GM23338 (cell line): Measurements from ENCODE around the gene NCF2. TPM values are rescaled to one million over a fixed set of nuclear protein-coding genes. Genes with fewer than 3 reads are reported as not detected.

Experiments
- ATAC-seq: fragments of 200-7000 bp; cut with Tn5 transposase; 3 replicates; pipeline ENCODE4 v1.9.1; 2020
- DNase-seq: peaks from one replicate; pipeline ENCODE4 v3.0.0-alpha.2; 2015; ENCODE audit warnings: low spot score
- H2AFZ ChIP-seq: fragments of 200-600 bp; sonication (generic); 2 replicates; pipeline ENCODE4 v1.8.0; 2016; ENCODE audit warnings: antibody characterized with exemption, mild to moderate bottlenecking, moderate library complexity
- H3F3A ChIP-seq: fragments of 200-600 bp; sonication (generic); replicated peaks from 2 replicates; pipeline ENCODE4 v1.8.0; 2017; ENCODE audit warnings: antibody characterized with exemption, mixed run types, low read depth
- H3K27ac ChIP-seq: fragments of 200-600 bp; sonication (generic); 2 replicates; pipeline ENCODE4 v1.6.1; 2016; ENCODE audit warnings: low read depth
- H3K27me3 ChIP-seq: fragments of 200-600 bp; sonication (generic); 2 replicates; pipeline ENCODE4 v1.8.0; 2016; ENCODE audit warnings: mild to moderate bottlenecking, mixed run types, moderate library complexity; ENCODE audit not compliant: insufficient read depth
- H3K36me3 ChIP-seq: fragments of 200-600 bp; sonication (generic); 2 replicates; pipeline ENCODE4 v1.8.0; 2016; ENCODE audit warnings: mild to moderate bottlenecking; ENCODE audit not compliant: insufficient read depth
- H3K4me1 ChIP-seq: fragments of 200-600 bp; sonication (generic); 2 replicates; pipeline ENCODE4 v1.8.0; 2016; ENCODE audit warnings: mild to moderate bottlenecking, moderate library complexity; ENCODE audit not compliant: insufficient read depth
- H3K4me2 ChIP-seq: fragments of 200-600 bp; sonication (generic); 2 replicates; pipeline ENCODE4 v1.7.1; 2017; ENCODE audit warnings: mixed run types
- H3K4me3 ChIP-seq: fragments of 200-600 bp; sonication (generic); 2 replicates; pipeline ENCODE4 v1.6.1; 2016; ENCODE audit warnings: mixed run types
- H3K79me2 ChIP-seq: fragments of 200-600 bp; sonication (generic); replicated peaks from 2 replicates; pipeline ENCODE4 v1.8.0; 2017; ENCODE audit warnings: mild to moderate bottlenecking; ENCODE audit not compliant: insufficient read depth
- H3K9me2 ChIP-seq: fragments of 200-600 bp; sonication (generic); 2 replicates; pipeline ENCODE4 v1.8.0; 2017; ENCODE audit not compliant: insufficient read depth
- H4K20me1 ChIP-seq: fragments of 200-600 bp; sonication (generic); replicated peaks from 2 replicates; pipeline ENCODE4 v1.8.0; 2017; ENCODE audit warnings: mild to moderate bottlenecking; ENCODE audit not compliant: insufficient read depth
- H3K27ac Mint-ChIP-seq: 2 replicates; pipeline ENCODE4 v1.8.0; 2020; ENCODE audit warnings: inconsistent platforms, mild to moderate bottlenecking, moderate library complexity, mixed read lengths
- H3K27me3 Mint-ChIP-seq: 3 replicates; pipeline ENCODE4 v1.8.0; 2022; ENCODE audit warnings: low read depth, mild to moderate bottlenecking, moderate library complexity, mixed read lengths, inconsistent platforms; ENCODE audit not compliant: insufficient read depth, poor library complexity
- H3K36me3 Mint-ChIP-seq: 3 replicates; pipeline ENCODE4 v1.8.0; 2021; ENCODE audit warnings: low read depth, mild to moderate bottlenecking, inconsistent platforms, moderate library complexity, mixed read lengths
- H3K4me1 Mint-ChIP-seq: 3 replicates; pipeline ENCODE4 v1.8.0; 2020; ENCODE audit warnings: mild to moderate bottlenecking, inconsistent platforms, mixed read lengths
- H3K4me3 Mint-ChIP-seq: 3 replicates; pipeline ENCODE4 v1.8.0; 2021; ENCODE audit warnings: moderate library complexity, mild to moderate bottlenecking, inconsistent platforms, mixed read lengths
- H3K9me3 Mint-ChIP-seq: 3 replicates; pipeline ENCODE4 v1.8.0; 2020; ENCODE audit warnings: moderate library complexity, mild to moderate bottlenecking, inconsistent platforms, mixed read lengths
- CREB1 ChIP-seq: fragments of 250-450 bp; sonication (Bioruptor Pico); IDR thresholded peaks from 2 replicates; pipeline ENCODE4 v1.5.0; 2020; ENCODE audit warnings: low read depth, mild to moderate bottlenecking, moderate library complexity
- EZH2phosphoT487 ChIP-seq: fragments of 200-600 bp; sonication (generic); IDR thresholded peaks from one replicate; pipeline ENCODE4 v1.8.1; 2018; ENCODE audit warnings: antibody characterized with exemption; ENCODE audit not compliant: unreplicated experiment
- JUNB ChIP-seq: IDR thresholded peaks from one replicate; pipeline ENCODE4 v1.6.1; 2016; ENCODE audit warnings: antibody characterized with exemption; ENCODE audit not compliant: unreplicated experiment
- POLR2AphosphoS5 ChIP-seq: IDR thresholded peaks from 2 replicates; pipeline ENCODE4 v1.6.1; 2016; ENCODE audit warnings: antibody characterized with exemption, low read depth
- ZNF114 ChIP-seq: fragments of 250-450 bp; sonication (Bioruptor Pico); IDR thresholded peaks from 2 replicates; pipeline ENCODE4 v1.5.0; 2020; ENCODE audit warnings: mild to moderate bottlenecking, moderate library complexity
- ZNF331 ChIP-seq: fragments of 250-450 bp; sonication (Bioruptor Pico); IDR thresholded peaks from 2 replicates; pipeline ENCODE4 v1.5.0; 2020; ENCODE audit warnings: low read depth, mild to moderate bottlenecking, moderate library complexity
- polyA plus RNA-seq: library from polyadenylated mRNA; unstranded; fragments of >200 nt; fragmentation: Nextera tagmentation; extraction: Ambion mirVana; gene quantifications from 2 replicates; pipeline ENCODE4 v1.2.1, GENCODE V29; 2016
- total RNA-seq: library from RNA; depleted of rRNA; stranded (reverse); fragments of >200 nt; shearing (Covaris generic); gene quantifications from 2 replicates; pipeline ENCODE4 v1.2.3, GENCODE V29; 2014
- TF ChIP-seq, protein P1 (sequence below), 2 experiments: fragments of 200-600 bp in 1 of 2; sonication (generic) in 1 of 2; conservative IDR thresholded peaks; 2 replicates each; pipeline versions ENCODE4 v1.5.1 to v1.6.1; 2016 to 2017; ENCODE audit warnings: antibody characterized with exemption in 2 of 2, low read depth in 2 of 2, mild to moderate bottlenecking in 2 of 2, moderate library complexity in 1 of 2
- TF ChIP-seq, protein P2 (sequence below): IDR thresholded peaks from 2 replicates; pipeline ENCODE4 v1.6.1; 2016; ENCODE audit warnings: antibody characterized with exemption
- TF ChIP-seq, protein P3 (sequence below): IDR thresholded peaks from one replicate; pipeline ENCODE4 v1.6.1; 2018; ENCODE audit warnings: antibody characterized with exemption; ENCODE audit not compliant: unreplicated experiment

NCF2 gene
- total and polyA plus RNA-seq, 2 experiments from 2014 or later: not detected

DNA sequence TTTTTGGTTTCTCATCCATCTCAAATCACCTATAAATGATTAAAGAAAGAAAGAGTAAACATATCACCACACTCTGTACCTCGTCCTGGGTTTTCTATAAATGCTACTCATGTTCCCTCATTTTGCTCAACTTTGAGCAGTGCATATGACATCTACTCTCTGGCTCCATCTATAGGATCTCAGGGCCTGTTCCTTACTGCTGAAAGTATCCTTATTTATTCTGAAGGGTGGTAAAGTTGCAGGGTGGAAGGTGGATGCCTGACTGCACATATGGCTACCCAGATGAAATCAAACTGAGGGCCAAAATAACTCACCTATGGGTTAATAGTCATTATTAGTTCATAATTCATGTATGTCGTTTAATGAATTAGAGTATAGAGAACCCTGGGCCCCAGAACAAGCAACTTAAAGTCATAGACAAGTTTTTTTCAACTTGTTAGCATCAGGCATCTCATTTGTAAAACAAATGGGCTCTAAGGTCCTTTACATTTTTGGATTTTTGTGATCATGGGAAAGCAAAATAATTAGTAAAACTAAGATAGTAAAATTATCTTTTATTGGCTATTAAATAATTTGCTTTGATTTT lies 46.5 kb downstream of the NCF2 start:
- peak; percentile 75 for DNase-seq
- H3K9me2 ChIP-seq: no peaks in the 10 kb centered on the region
- ATAC-seq: peak; percentile 81
- peaks cover 48% of the 10 kb centered on the region for H3K36me3 ChIP-seq
- Mint-ChIP-seq H3K4me1 (peaks cover 31% of the 10 kb centered on the region), H3K27ac (no peak overlapping the region), H3K9me3 (no peaks in the 10 kb centered on the region), H3K36me3 (peaks cover 66% of the 10 kb centered on the region), H3K27me3 (peaks cover 7% of the 10 kb centered on the region), H3K4me3 (no peak overlapping the region)
- H3K4me3 ChIP-seq: no peak overlapping the region
- no peak overlapping the region for H2AFZ ChIP-seq
- H3K4me1 ChIP-seq: peaks cover 15% of the 10 kb centered on the region
- H3K4me2 ChIP-seq: no peak overlapping the region
- TF ChIP-seq, protein P1, sequence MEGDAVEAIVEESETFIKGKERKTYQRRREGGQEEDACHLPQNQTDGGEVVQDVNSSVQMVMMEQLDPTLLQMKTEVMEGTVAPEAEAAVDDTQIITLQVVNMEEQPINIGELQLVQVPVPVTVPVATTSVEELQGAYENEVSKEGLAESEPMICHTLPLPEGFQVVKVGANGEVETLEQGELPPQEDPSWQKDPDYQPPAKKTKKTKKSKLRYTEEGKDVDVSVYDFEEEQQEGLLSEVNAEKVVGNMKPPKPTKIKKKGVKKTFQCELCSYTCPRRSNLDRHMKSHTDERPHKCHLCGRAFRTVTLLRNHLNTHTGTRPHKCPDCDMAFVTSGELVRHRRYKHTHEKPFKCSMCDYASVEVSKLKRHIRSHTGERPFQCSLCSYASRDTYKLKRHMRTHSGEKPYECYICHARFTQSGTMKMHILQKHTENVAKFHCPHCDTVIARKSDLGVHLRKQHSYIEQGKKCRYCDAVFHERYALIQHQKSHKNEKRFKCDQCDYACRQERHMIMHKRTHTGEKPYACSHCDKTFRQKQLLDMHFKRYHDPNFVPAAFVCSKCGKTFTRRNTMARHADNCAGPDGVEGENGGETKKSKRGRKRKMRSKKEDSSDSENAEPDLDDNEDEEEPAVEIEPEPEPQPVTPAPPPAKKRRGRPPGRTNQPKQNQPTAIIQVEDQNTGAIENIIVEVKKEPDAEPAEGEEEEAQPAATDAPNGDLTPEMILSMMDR (conservative IDR thresholded peaks at IDR 0.05; ENCODE audit: low read depth in 2 of 2): peak; percentile 73 to 77
- no peak for TF ChIP-seq JUNB
- no peak for TF ChIP-seq CREB1 (CRISPR knock-in tag)
- TF ChIP-seq ZNF114: no peak
- no peak for TF ChIP-seq POLR2AphosphoS5
- no peak for TF ChIP-seq ZNF331 (CRISPR knock-in tag)
- TF ChIP-seq, protein P2, sequence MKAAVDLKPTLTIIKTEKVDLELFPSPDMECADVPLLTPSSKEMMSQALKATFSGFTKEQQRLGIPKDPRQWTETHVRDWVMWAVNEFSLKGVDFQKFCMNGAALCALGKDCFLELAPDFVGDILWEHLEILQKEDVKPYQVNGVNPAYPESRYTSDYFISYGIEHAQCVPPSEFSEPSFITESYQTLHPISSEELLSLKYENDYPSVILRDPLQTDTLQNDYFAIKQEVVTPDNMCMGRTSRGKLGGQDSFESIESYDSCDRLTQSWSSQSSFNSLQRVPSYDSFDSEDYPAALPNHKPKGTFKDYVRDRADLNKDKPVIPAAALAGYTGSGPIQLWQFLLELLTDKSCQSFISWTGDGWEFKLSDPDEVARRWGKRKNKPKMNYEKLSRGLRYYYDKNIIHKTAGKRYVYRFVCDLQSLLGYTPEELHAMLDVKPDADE: no peak
- TF ChIP-seq EZH2phosphoT487: no peak
- TF ChIP-seq, protein P3, sequence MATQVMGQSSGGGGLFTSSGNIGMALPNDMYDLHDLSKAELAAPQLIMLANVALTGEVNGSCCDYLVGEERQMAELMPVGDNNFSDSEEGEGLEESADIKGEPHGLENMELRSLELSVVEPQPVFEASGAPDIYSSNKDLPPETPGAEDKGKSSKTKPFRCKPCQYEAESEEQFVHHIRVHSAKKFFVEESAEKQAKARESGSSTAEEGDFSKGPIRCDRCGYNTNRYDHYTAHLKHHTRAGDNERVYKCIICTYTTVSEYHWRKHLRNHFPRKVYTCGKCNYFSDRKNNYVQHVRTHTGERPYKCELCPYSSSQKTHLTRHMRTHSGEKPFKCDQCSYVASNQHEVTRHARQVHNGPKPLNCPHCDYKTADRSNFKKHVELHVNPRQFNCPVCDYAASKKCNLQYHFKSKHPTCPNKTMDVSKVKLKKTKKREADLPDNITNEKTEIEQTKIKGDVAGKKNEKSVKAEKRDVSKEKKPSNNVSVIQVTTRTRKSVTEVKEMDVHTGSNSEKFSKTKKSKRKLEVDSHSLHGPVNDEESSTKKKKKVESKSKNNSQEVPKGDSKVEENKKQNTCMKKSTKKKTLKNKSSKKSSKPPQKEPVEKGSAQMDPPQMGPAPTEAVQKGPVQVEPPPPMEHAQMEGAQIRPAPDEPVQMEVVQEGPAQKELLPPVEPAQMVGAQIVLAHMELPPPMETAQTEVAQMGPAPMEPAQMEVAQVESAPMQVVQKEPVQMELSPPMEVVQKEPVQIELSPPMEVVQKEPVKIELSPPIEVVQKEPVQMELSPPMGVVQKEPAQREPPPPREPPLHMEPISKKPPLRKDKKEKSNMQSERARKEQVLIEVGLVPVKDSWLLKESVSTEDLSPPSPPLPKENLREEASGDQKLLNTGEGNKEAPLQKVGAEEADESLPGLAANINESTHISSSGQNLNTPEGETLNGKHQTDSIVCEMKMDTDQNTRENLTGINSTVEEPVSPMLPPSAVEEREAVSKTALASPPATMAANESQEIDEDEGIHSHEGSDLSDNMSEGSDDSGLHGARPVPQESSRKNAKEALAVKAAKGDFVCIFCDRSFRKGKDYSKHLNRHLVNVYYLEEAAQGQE: no peak
- H3K79me2 ChIP-seq: no peaks in the 10 kb centered on the region
- no peaks in the 10 kb centered on the region for H3K27me3 ChIP-seq
- H4K20me1 ChIP-seq: 0 out of 2 replicates have a peak, but pooled peaks cover 4% of the 10 kb centered on the region
- no peak overlapping the region for H3K27ac ChIP-seq
- peaks cover 3% of the 10 kb centered on the region; the same call in 1 of the 2 replicates for H3F3A ChIP-seq
